GM19438 (cell line): ENCODE data around the gene ARRB2.
"Not testable (repeated sequence)": the region's sequence is repeated elsewhere in the genome, so short reads cannot be mapped to it uniquely, and the experiment has no call there.

Experiments
- ATAC-seq: cut with Tn5 transposase; IDR thresholded peaks from one replicate; pipeline ENCODE4 v1.9.1; 2021; ENCODE audit warnings: low read depth; ENCODE audit not compliant: unreplicated experiment

ARRB2 gene

GRCh38 chr17:4699401-4700056 lies 10.9 kb upstream of the ARRB2 start:
- not testable (repeated sequence) for ATAC-seq

GRCh38 chr17:4701116-4701515 lies 9.3 kb upstream of the ARRB2 start:
- ATAC-seq = no peak

- ATAC-seq = no peak
Measured at GRCh38 chr17:4703330-4703691, 7.1 kb upstream of the ARRB2 start.

- ATAC-seq = not testable (repeated sequence)
Measured at GRCh38 chr17:4704574-4704907, 5.9 kb upstream of the ARRB2 start.

- ATAC-seq = no peak
Measured at GRCh38 chr17:4704991-4705390, 5.4 kb upstream of the ARRB2 start.

- no peak for ATAC-seq
Measured at GRCh38 chr17:4706121-4706520, 4.3 kb upstream of the ARRB2 start.

- no peak for ATAC-seq
Measured at GRCh38 chr17:4708436-4708835, 2.0 kb upstream of the ARRB2 start.

- no peak for ATAC-seq
Measured at GRCh38 chr17:4710693-4711634, 532 bp downstream of the ARRB2 start.

GRCh38 chr17:4711661-4712181 lies 1.3 kb downstream of the ARRB2 start:
- no peak for ATAC-seq

GRCh38 chr17:4712526-4712925 lies 2.1 kb downstream of the ARRB2 start:
- no peak for ATAC-seq

GRCh38 chr17:4714340-4715062 lies 4.1 kb downstream of the ARRB2 start:
- not testable (repeated sequence) for ATAC-seq

GRCh38 chr17:4715063-4715744 lies 4.8 kb downstream of the ARRB2 start:
- ATAC-seq = no peak

- no peak for ATAC-seq
Measured at GRCh38 chr17:4716081-4716480, 5.6 kb downstream of the ARRB2 start.

GRCh38 chr17:4717791-4718190 lies 7.4 kb downstream of the ARRB2 start:
- ATAC-seq = no peak

- ATAC-seq = no peak
Measured at GRCh38 chr17:4718276-4718675, 7.8 kb downstream of the ARRB2 start.

GRCh38 chr17:4719146-4719545 lies 8.7 kb downstream of the ARRB2 start:
- ATAC-seq = no peak

GRCh38 chr17:4719684-4720221 lies 9.3 kb downstream of the ARRB2 start:
- ATAC-seq = no peak

GRCh38 chr17:4720787-4721186 lies 10.4 kb downstream of the ARRB2 start:
- ATAC-seq = no peak

- ATAC-seq = no peak
Measured at GRCh38 chr17:4721203-4722135, 11.0 kb downstream of the ARRB2 start.
